T follicular helper cell (primary cell): ENCODE results near the gene ZC3H7A.
"Not testable (repeated sequence)": the region's sequence is repeated elsewhere in the genome, so short reads cannot be mapped to it uniquely, and the experiment has no call there.

Experiments
- DNase-seq: peaks from one replicate; pipeline ENCODE4 v3.0.0-alpha.2; 2020; ENCODE audit warnings: low read depth

Gene ZC3H7A

GRCh38 chr16:11801481-11802021 is 4.5 kb upstream of the ZC3H7A start:
- DNase-seq = no peak

GRCh38 chr16:11800382-11800718 is 3.3 kb upstream of the ZC3H7A start:
- DNase-seq = no peak

GRCh38 chr16:11799509-11800381 is 2.7 kb upstream of the ZC3H7A start:
- DNase-seq = no peak

- DNase-seq = no peak
These were observed 1.9 kb upstream of the ZC3H7A start for GRCh38 chr16:11799017-11799381.

- no peak for DNase-seq
These were observed 870 bp upstream of the ZC3H7A start for GRCh38 chr16:11797957-11798299.

GRCh38 chr16:11796227-11797165 is 562 bp downstream of the ZC3H7A start:
- no peak for DNase-seq

GRCh38 chr16:11795887-11796226 is 1.2 kb downstream of the ZC3H7A start:
- DNase-seq = no peak

- DNase-seq = no peak
These were observed 1.8 kb downstream of the ZC3H7A start for GRCh38 chr16:11794996-11795886.

GRCh38 chr16:11794447-11794846 is 2.6 kb downstream of the ZC3H7A start:
- no peak for DNase-seq

- no peak for DNase-seq
These were observed 3.2 kb downstream of the ZC3H7A start for GRCh38 chr16:11793840-11794239.

- DNase-seq = no peak
These were observed 4.4 kb downstream of the ZC3H7A start for GRCh38 chr16:11792410-11793241.

- DNase-seq = no peak
These were observed 5.8 kb downstream of the ZC3H7A start for GRCh38 chr16:11791144-11791828.

GRCh38 chr16:11788914-11789313 is 8.1 kb downstream of the ZC3H7A start:
- DNase-seq = no peak

- DNase-seq = not testable (repeated sequence)
These were observed 12.0 kb downstream of the ZC3H7A start for GRCh38 chr16:11784980-11785599.

GRCh38 chr16:11784381-11784780 is 12.7 kb downstream of the ZC3H7A start:
- not testable (repeated sequence) for DNase-seq

- DNase-seq = no peak
These were observed 13.1 kb downstream of the ZC3H7A start for GRCh38 chr16:11784038-11784369.

- peak; percentile 44 for DNase-seq
These were observed 13.6 kb downstream of the ZC3H7A start for GRCh38 chr16:11783319-11784037.

- DNase-seq = no peak
These were observed 15.3 kb downstream of the ZC3H7A start for GRCh38 chr16:11781773-11782172.

GRCh38 chr16:11780991-11781680 is 15.9 kb downstream of the ZC3H7A start:
- no peak for DNase-seq
